Measurements from ENCODE around the gene NKD2.
"Not testable (repeated sequence)": the region's sequence is repeated elsewhere in the genome, so short reads cannot be mapped to it uniquely, and the experiment has no call there.

Gene NKD2

DNA sequence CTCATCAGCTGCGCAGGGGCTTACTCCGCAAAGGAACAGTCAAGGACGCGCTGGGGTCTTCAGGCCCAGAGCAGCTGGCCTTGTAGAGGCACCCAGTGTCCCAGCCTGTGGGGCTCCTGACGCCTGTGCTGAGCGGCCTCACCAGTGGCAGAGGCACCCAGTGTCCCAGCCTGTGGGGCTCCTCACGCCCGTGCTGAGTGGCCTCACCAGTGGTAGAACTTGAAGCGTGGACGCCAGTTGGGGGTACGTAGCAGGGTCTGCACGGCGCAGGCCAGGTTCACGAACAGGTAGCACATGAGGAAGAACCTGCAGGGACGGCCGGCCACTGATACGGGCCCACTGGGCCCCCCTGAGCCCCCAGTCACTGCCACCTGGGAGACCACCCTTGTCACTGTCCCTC, 67.3 kb downstream of the NKD2 start:
- DNase-seq: no peak

GRCh38 chr5:1076406-1076805, 67.8 kb downstream of the NKD2 start:
- no peak for DNase-seq

DNA sequence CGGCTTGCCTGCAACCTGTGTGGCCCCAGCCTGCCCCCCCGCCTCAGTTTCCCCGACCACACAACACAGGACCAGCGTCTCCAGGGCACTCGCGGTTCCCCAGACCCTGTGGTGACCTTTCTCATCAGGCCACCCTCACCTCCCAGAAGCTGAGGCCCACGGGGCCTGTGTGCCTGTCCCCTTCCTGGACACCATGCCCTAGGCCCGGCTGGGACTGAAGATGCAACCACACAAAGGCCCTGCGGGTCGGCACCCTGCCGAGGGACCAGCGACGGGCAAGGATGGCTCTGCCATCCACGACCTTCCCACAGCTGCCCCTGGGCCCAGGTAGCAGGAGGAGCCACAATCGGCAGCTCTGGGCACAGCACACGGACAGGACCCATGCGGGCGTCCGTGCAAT, 68.4 kb downstream of the NKD2 start:
- no peak for DNase-seq

DNA sequence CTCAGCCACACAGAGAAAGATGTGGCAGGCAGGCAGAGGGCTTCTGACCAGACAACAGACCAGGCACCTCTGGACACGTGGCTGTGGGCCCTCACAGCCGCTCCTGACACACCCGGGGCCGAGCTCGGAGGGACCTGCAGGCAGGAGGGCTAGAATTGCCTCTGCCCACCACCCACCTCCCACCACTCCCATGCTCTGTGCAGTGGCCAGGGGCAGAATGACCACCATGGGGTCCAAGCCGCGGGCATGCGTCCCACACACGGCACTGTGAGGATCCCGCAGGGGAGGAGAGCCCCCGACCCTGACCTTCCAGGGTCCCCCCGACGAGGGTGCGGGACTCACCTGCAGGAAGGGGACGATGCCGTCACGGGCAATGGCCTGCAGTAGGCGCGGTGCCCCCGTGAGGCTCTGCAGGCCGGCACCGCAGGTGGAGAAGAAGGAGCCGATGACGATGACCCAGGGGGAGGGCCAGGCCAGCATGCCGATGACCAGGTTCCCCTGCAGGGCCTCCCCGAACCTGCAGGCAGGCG, 69.0 kb downstream of the NKD2 start:
- no peak for DNase-seq

DNA sequence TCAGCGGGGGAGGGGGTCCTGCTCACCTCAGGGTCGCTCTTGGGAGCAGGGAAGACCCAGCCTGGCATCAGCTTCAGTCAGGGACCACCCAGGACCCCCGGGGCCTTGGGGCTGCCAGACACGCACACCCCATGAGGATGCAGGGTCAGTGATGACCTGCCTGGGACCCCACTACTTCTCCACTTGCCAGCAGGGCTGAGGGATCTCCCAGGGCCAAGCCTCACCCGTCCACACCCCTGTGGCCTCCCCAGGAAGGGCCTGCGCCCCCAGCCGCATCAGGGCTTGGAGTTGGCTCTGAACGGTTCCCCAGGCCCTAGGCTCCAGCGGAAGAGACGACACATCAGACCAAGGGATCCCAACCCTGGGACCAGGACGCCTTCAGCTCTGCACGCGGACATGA, 69.6 kb downstream of the NKD2 start:
- DNase-seq: no peak

DNA sequence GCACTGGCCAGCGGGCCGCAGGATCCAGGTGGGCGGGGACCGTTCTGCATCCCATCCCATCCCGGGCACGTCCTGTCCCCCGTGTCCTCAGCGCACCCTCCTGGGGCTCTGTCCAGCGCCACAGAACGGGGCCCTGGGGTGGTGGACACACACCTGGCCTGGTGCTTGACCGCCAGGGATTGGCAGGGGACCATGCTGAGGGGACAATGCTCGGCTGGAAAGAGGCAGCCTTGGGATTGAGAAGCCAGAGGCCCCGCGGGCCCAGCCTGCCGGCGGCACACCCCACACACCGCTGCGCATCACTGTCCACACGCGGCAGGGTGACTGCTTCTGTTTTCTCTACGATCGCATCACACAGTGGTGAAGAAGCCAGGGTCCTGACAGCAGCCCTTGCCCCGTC, 70.2 kb downstream of the NKD2 start:
- DNase-seq: no peak

DNA sequence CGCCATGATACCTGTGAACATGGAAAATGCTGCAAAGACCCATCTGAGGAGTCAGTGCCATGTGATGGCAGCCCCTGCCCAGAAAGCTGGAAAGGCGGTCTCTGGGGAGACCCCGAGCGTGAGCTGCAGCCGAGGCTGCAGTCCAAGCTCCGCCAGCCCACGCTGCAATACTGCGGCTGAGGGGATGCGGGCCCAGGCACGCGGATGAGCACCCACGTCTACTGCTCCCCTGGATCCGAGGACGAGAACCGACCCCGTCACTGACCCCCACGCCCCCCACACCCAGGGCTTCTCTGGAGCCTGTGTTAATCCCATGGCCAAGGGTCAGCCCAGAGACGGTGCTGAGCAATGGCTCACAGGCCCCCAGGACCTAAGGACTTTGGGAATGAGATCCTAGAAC, 70.9 kb downstream of the NKD2 start:
- no peak for DNase-seq

DNA sequence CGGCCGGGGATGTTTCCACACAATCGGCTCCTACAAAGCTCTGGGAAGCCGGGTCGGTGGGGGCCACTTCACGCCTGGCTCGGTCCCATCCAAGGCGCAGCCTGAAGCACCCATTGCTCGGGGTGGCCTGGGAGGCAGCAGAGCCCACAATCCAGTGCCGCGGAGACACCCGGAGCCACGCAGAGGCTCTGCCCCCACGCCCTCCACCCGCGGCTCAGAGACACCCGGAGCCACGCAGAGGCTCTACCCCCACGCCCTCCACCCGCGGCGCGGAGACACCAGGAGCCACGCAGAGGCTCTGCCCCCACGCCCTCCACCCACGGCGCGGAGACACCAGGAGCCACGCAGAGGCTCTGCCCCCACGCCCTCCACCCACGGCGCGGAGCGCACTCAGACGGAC, 71.4 kb downstream of the NKD2 start:
- DNase-seq: no peak

DNA sequence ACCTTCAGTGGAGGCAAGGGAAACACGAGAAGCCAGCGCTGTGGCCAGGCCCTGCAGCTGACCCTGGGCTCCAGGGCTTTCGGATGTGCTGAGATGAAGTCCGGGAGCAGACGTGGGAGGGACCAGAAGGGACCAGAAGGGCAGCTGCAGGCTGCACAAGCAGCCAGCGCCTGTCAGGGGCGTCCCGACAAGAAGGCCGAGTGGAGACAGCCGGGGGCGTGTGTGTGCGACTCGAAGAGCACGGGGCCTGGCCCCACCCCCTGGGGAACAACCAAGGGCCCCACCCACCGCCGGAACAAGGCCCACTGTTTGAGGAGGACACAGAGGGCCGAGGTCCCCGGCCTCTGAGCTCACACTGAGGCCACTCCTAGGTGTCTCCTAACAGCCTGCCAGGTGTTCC, 71.8 kb downstream of the NKD2 start:
- DNase-seq: no peak

- no peak for DNase-seq
These were observed 72.9 kb downstream of the NKD2 start for GRCh38 chr5:1081519-1081918.

DNA sequence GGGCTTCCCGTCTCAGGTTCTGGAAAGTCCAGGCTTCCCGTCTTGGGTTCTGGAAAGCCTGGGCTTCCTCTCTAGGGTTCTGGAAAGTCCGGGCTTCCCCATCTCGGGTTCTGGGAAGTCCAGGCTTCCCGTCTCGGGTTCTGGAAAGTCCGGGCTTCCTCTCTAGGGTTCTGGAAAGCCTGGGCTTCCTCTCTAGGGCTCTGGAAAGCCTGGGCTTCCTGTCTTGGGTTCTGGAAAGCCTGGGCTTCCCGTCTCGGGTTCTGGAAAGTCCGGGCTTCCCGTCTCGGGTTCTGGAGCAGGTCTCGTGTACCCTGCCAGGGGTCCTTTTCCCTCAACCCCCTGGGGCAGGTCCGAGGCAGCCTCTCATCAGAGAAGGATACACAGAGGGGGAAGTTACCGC, 74.4 kb downstream of the NKD2 start:
- DNase-seq: not testable (repeated sequence)

DNA sequence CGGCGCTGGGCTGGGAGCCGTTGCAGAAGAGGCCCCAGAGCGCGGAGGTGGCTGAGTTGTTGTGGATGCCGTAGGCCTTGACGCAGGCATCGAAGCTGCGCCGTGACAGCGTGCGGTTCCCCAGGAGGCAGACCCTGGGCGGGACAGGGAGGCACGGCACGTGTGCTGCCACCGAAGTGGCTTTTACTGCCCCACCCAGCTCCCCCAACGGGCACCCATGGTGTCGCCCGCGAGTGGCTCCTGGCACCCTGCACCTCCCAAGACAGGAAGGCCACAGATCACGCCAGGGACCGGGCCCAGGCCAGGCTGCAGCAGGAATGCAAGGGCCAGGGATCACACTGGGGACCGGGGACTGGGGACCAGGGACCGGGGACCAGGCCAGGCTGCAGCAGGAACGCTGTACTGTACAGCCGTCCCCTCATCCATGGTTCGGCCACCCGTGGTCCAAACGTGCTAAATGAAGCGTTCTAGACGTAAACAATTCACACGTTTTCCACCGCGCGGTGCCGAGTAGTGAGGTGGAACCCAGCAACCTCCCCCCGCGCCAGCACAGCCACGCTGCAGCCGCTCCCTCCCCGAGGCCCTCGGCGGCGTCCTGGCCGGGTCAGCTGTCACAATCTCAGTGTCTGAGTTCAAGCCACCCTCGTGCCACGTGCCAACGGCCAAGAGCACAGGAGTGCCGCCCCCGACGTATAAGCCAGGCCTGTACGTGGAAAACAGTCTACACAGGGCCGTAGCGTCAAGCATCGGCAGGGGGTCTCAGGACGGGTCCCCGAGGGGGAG, 75.4 kb downstream of the NKD2 start:
- DNase-seq: no peak

GRCh38 chr5:1085391-1085790, 76.8 kb downstream of the NKD2 start:
- no peak for DNase-seq

DNA sequence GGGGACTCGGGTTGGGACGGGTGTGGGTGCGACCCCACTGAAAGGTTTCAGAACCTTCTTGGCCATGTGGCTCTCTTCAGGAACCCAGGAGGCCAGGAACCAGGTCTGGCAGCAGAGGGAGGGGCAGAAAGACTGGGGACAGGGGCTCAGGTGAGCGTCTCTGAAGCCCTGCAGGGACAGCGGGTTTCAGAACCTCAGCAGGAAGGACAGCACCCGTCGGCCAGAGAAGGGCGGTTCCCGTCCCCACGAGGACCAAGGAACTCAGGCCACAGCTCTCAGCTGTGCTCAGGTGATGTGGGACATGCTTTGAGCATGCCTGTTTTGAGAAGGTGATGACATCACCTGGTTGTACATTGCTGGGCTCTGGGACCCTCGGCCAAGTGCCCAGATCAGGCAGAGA, 77.5 kb downstream of the NKD2 start:
- DNase-seq: no peak

DNA sequence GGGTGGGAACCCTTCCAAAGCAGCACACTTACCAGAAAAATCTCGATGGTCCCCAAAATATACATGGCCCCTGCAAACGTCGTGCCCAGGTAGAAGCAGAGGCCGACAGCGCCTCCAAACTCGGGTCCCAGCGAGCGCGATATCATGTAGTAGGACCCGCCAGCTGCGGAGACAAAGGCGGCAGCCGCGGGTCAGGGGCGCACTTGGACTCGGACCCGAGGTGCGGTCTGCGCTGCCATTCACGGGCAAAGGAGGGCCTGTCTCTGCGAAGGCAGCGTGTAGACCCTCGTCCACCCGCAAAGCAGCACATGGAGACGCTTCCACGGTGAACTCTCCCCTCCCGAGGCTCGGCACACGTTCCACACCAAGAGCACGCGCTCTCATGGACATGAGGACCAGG, 78.3 kb downstream of the NKD2 start:
- DNase-seq: no peak

DNA sequence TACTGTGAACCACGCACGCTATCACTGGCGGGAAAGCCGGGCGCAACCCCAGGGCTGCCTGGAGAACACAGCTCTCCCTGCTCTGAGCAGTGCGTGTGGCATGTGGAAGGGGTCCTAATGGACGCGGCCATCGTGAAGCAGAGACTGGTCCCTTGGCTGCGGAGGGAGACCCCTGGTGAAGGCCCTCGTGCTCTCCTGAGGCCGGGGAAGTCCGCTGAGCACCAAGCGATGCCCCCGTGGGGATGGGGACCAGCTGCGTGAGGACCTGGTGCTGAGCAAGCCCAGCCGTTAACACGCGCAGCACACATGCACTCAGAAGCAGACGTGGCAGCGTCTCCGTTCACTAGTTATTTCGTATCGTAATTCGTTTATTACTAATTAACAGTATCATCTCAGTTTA, 78.8 kb downstream of the NKD2 start:
- no peak for DNase-seq

GRCh38 chr5:1088031-1088430, 79.4 kb downstream of the NKD2 start:
- no peak for DNase-seq

All from T-helper 2 cell (primary cell).